ENCODE results near the gene CCR9.

CCR9 gene

GRCh38 chr3:45938043-45938435 lies 51.7 kb downstream of the CCR9 start:
- Mint-ChIP-seq H3K36me3 (ENCODE audit: insufficient read depth) (peaks cover 50% of the 10 kb centered on the region), H3K27me3 (no peaks in the 10 kb centered on the region), H3K4me3 (no peak overlapping the region), H3K27ac (no peak overlapping the region), H3K9me3 (no peaks in the 10 kb centered on the region), H3K4me1 (ENCODE audit: low read depth in 2 of 2) (peaks cover 37 to 47% of the 10 kb centered on the region in 2 donors)
- DNase-seq, result no peak
- no peak for ATAC-seq (replicated peaks)

GRCh38 chr3:45938864-45939263 lies 52.5 kb downstream of the CCR9 start:
- no peaks in the 10 kb centered on the region for H3K9me3 Mint-ChIP-seq
- peak; percentile 84 to 86 (median 86) for DNase-seq
- H3K36me3 Mint-ChIP-seq (ENCODE audit: insufficient read depth), result peaks cover 42% of the 10 kb centered on the region
- H3K4me1 Mint-ChIP-seq (ENCODE audit: low read depth in 2 of 2), result peaks cover 44 to 55% of the 10 kb centered on the region in 2 donors
- peak overlapping the region in 1 of 2 donors; percentile 77 for H3K27ac Mint-ChIP-seq
- peak overlapping the region; percentile 5 to 41 for H3K4me3 Mint-ChIP-seq
- ATAC-seq (replicated peaks), result peak; percentile 73
- H3K27me3 Mint-ChIP-seq, result no peaks in the 10 kb centered on the region

GRCh38 chr3:45939341-45939771 lies 53.0 kb downstream of the CCR9 start:
- Mint-ChIP-seq H3K9me3 (no peaks in the 10 kb centered on the region), H3K36me3 (ENCODE audit: insufficient read depth) (peaks cover 37% of the 10 kb centered on the region), H3K4me1 (ENCODE audit: low read depth in 2 of 2) (peaks cover 45 to 58% of the 10 kb centered on the region in 2 donors), H3K4me3 (peak overlapping the region; percentile 5 to 41), H3K27me3 (no peaks in the 10 kb centered on the region), H3K27ac (peak overlapping the region in 1 of 2 donors; percentile 77)
- DNase-seq (no peak), ATAC-seq (replicated peaks) (no peak)

GRCh38 chr3:45940004-45940780 lies 53.8 kb downstream of the CCR9 start:
- DNase-seq, result no peak
- H3K36me3 Mint-ChIP-seq (ENCODE audit: insufficient read depth), result peaks cover 37% of the 10 kb centered on the region
- no peak for ATAC-seq (replicated peaks)
- H3K4me1 Mint-ChIP-seq (ENCODE audit: low read depth in 2 of 2), result peaks cover 50 to 66% of the 10 kb centered on the region in 2 donors
- H3K27me3 Mint-ChIP-seq, result no peaks in the 10 kb centered on the region
- no peaks in the 10 kb centered on the region for H3K9me3 Mint-ChIP-seq
- H3K27ac Mint-ChIP-seq, result peak overlapping the region in 1 of 2 donors; percentile 32
- peak overlapping the region in 1 of 2 donors; percentile 17 for H3K4me3 Mint-ChIP-seq

- ATAC-seq (replicated peaks) (no peak), DNase-seq (no peak)
- peaks cover 56 to 73% of the 10 kb centered on the region in 2 donors for H3K4me1 Mint-ChIP-seq (ENCODE audit: low read depth in 2 of 2)
- H3K9me3 Mint-ChIP-seq, result no peaks in the 10 kb centered on the region
- H3K27ac Mint-ChIP-seq, result peak overlapping the region in 1 of 2 donors; percentile 32
- peaks cover 37% of the 10 kb centered on the region for H3K36me3 Mint-ChIP-seq (ENCODE audit: insufficient read depth)
- H3K27me3 Mint-ChIP-seq, result no peaks in the 10 kb centered on the region
- peak overlapping the region in 1 of 2 donors; percentile 17 for H3K4me3 Mint-ChIP-seq
Measured at GRCh38 chr3:45940781-45941365, 54.5 kb downstream of the CCR9 start.

- Mint-ChIP-seq H3K27me3 (no peaks in the 10 kb centered on the region), H3K4me1 (ENCODE audit: low read depth in 2 of 2) (peaks cover 70 to 87% of the 10 kb centered on the region in 2 donors), H3K36me3 (ENCODE audit: insufficient read depth) (peaks cover 41% of the 10 kb centered on the region), H3K9me3 (no peaks in the 10 kb centered on the region), H3K27ac (peak overlapping the region; percentile 44 to 92), H3K4me3 (peak overlapping the region; percentile 81 to 83)
- no peak for ATAC-seq (replicated peaks)
- no peak for DNase-seq
Measured at GRCh38 chr3:45942051-45942825, 55.9 kb downstream of the CCR9 start.

GRCh38 chr3:45943207-45943846 lies 57.0 kb downstream of the CCR9 start, which contains the start of gene CXCR6:
CXCR6 (plus strand) TSS chr3:45943464; CDS start chr3:45946482, 3,018 bp downstream.
- DNase-seq (peak; percentile 24 to 30 (median 29)), ATAC-seq (replicated peaks) (peak; percentile 66)
- Mint-ChIP-seq H3K4me3 (peak within 1 kb of the TSS; percentile 81 to 83), H3K9me3 (no peaks in the 10 kb centered on the region), H3K4me1 (ENCODE audit: low read depth in 2 of 2) (peaks cover 80 to 91% of the 10 kb centered on the region in 2 donors), H3K36me3 (ENCODE audit: insufficient read depth) (peaks cover 43% of the 10 kb centered on the region), H3K27ac (peak within 1 kb of the TSS; percentile 86 to 92), H3K27me3 (no peaks in the 10 kb centered on the region)

- peaks cover 53% of the 10 kb centered on the region for H3K36me3 Mint-ChIP-seq (ENCODE audit: insufficient read depth)
- no peaks in the 10 kb centered on the region for H3K9me3 Mint-ChIP-seq
- H3K27ac Mint-ChIP-seq, result peak overlapping the region; percentile 86 to 92
- ATAC-seq (replicated peaks) (peak; percentile 62), DNase-seq (peak in 1 of 3 experiments; percentile 22)
- no peaks in the 10 kb centered on the region for H3K27me3 Mint-ChIP-seq
- peak overlapping the region; percentile 76 to 87 for H3K4me3 Mint-ChIP-seq
- peaks cover 80 to 90% of the 10 kb centered on the region in 2 donors for H3K4me1 Mint-ChIP-seq (ENCODE audit: low read depth in 2 of 2)
Measured at GRCh38 chr3:45944830-45945620, 58.7 kb downstream of the CCR9 start.

GRCh38 chr3:45946307-45946706 lies 60.0 kb downstream of the CCR9 start:
- Mint-ChIP-seq H3K4me1 (ENCODE audit: low read depth in 2 of 2) (peaks cover 86 to 92% of the 10 kb centered on the region in 2 donors), H3K27ac (peak overlapping the region; percentile 86 to 92), H3K9me3 (no peaks in the 10 kb centered on the region), H3K4me3 (peak overlapping the region; percentile 76 to 87), H3K36me3 (ENCODE audit: insufficient read depth) (peaks cover 65% of the 10 kb centered on the region), H3K27me3 (no peaks in the 10 kb centered on the region)
- no peak for DNase-seq
- ATAC-seq (replicated peaks), result peak; percentile 10

GRCh38 chr3:45946875-45947274 lies 60.5 kb downstream of the CCR9 start:
- Mint-ChIP-seq H3K27me3 (no peaks in the 10 kb centered on the region), H3K4me1 (ENCODE audit: low read depth in 2 of 2) (peaks cover 88 to 93% of the 10 kb centered on the region in 2 donors), H3K36me3 (ENCODE audit: insufficient read depth) (peaks cover 71% of the 10 kb centered on the region), H3K27ac (peak overlapping the region; percentile 86 to 92), H3K4me3 (peak overlapping the region; percentile 76 to 87), H3K9me3 (no peaks in the 10 kb centered on the region)
- DNase-seq (no peak), ATAC-seq (replicated peaks) (no peak)

GRCh38 chr3:45947361-45947760 lies 61.0 kb downstream of the CCR9 start:
- peak overlapping the region; percentile 60 to 87 for H3K4me3 Mint-ChIP-seq
- no peak for DNase-seq
- H3K27ac Mint-ChIP-seq, result peak overlapping the region; percentile 86 to 92
- no peaks in the 10 kb centered on the region for H3K9me3 Mint-ChIP-seq
- H3K4me1 Mint-ChIP-seq (ENCODE audit: low read depth in 2 of 2), result peaks cover 87 to 93% of the 10 kb centered on the region in 2 donors
- H3K36me3 Mint-ChIP-seq (ENCODE audit: insufficient read depth), result peaks cover 75% of the 10 kb centered on the region
- no peak for ATAC-seq (replicated peaks)
- no peaks in the 10 kb centered on the region for H3K27me3 Mint-ChIP-seq

GRCh38 chr3:45948311-45948781 lies 62.0 kb downstream of the CCR9 start:
- H3K27ac Mint-ChIP-seq, result peak overlapping the region; percentile 86 to 92
- peaks cover 87 to 92% of the 10 kb centered on the region in 2 donors for H3K4me1 Mint-ChIP-seq (ENCODE audit: low read depth in 2 of 2)
- ATAC-seq (replicated peaks), result no peak
- H3K36me3 Mint-ChIP-seq (ENCODE audit: insufficient read depth), result peaks cover 81% of the 10 kb centered on the region
- no peaks in the 10 kb centered on the region for H3K27me3 Mint-ChIP-seq
- no peaks in the 10 kb centered on the region for H3K9me3 Mint-ChIP-seq
- no peak for DNase-seq
- peak overlapping the region; percentile 47 to 87 for H3K4me3 Mint-ChIP-seq
